ENCODE data around the gene DNAH8. TPM values are rescaled to one million over a fixed set of nuclear protein-coding genes. Genes with fewer than 3 reads are reported as not detected.

The DNAH8 gene
- total RNA-seq, 1 donor from 2014 or later, result 0.32 TPM

GRCh38 chr6:39047434-39048327 lies 332.6 kb downstream of the DNAH8 start:
- intact Hi-C loops (cut with micrococcal nuclease), result no loop called here

GRCh38 chr6:39048481-39049399 lies 333.6 kb downstream of the DNAH8 start, which contains the start of gene GLP1R:
Gene GLP1R (plus strand): TSS chr6:39048781. CDS start chr6:39048841, 60 bp downstream.
- intact Hi-C loops (cut with micrococcal nuclease), result no loop called here

- intact Hi-C loops (cut with micrococcal nuclease), result no loop called here
Observed at GRCh38 chr6:39049575-39050283, 334.6 kb downstream of the DNAH8 start.

- intact Hi-C loops (cut with micrococcal nuclease), result no loop called here
Observed at GRCh38 chr6:39050453-39051112, 335.5 kb downstream of the DNAH8 start.

GRCh38 chr6:39051399-39052122 lies 336.4 kb downstream of the DNAH8 start:
- intact Hi-C loops (cut with micrococcal nuclease), result no loop called here

GRCh38 chr6:39053016-39053624 lies 338.0 kb downstream of the DNAH8 start:
- intact Hi-C loops (cut with micrococcal nuclease), result no loop called here

- intact Hi-C loops (cut with micrococcal nuclease), result no loop called here
Observed at GRCh38 chr6:39053854-39054576, 338.9 kb downstream of the DNAH8 start.

- intact Hi-C loops (cut with micrococcal nuclease), result no loop called here
Observed at GRCh38 chr6:39054577-39055142, 339.5 kb downstream of the DNAH8 start.

- intact Hi-C loops (cut with micrococcal nuclease), result no loop called here
Observed at GRCh38 chr6:39055661-39056060, 340.6 kb downstream of the DNAH8 start.

- intact Hi-C loops (cut with micrococcal nuclease), result no loop called here
Observed at GRCh38 chr6:39056191-39056590, 341.1 kb downstream of the DNAH8 start.

- intact Hi-C loops (cut with micrococcal nuclease), result no loop called here
Observed at GRCh38 chr6:39056681-39057080, 341.6 kb downstream of the DNAH8 start.

- intact Hi-C loops (cut with micrococcal nuclease), result no loop called here
Observed at GRCh38 chr6:39057251-39058155, 342.4 kb downstream of the DNAH8 start.

GRCh38 chr6:39058471-39059147 lies 343.5 kb downstream of the DNAH8 start:
- intact Hi-C loops (cut with micrococcal nuclease), result no loop called here

- intact Hi-C loops (cut with micrococcal nuclease), result no loop called here
Observed at GRCh38 chr6:39059496-39060310, 344.6 kb downstream of the DNAH8 start.

- intact Hi-C loops (cut with micrococcal nuclease), result no loop called here
Observed at GRCh38 chr6:39060467-39061160, 345.5 kb downstream of the DNAH8 start.

- intact Hi-C loops (cut with micrococcal nuclease), result no loop called here
Observed at GRCh38 chr6:39061182-39061581, 346.1 kb downstream of the DNAH8 start.

Data from T-helper 2 cell treated with Interferon-gamma antibody and Interleukin-4, amounts not matched to agents 100 ng/mL and 5 ng/mL, for 36 hours (primary cell).